SU-DHL-6 (cell line): Measurements from ENCODE around the gene VSTM4.

Source experiments
- H2AFZ ChIP-seq: fragments of 200-600 bp; sonication (generic); 2 replicates; pipeline ENCODE4 v1.6.1; 2014; ENCODE audit warnings: low read depth, mild to moderate bottlenecking, moderate library complexity, mixed read lengths, antibody characterized with exemption, low read length; ENCODE audit not compliant: severe bottlenecking
- H3F3A ChIP-seq: fragments of 200-600 bp; shearing (Covaris generic); 2 replicates; pipeline ENCODE4 v1.6.0; 2016; ENCODE audit warnings: antibody characterized with exemption, mild to moderate bottlenecking; ENCODE audit not compliant: insufficient read depth
- H3K27ac ChIP-seq: fragments of 200-600 bp; sonication (generic); 2 replicates; pipeline ENCODE4 v1.5.1; 2016; ENCODE audit warnings: low read depth, mild to moderate bottlenecking, low read length, moderate library complexity, mixed read lengths
- H3K27me3 ChIP-seq: fragments of 200-600 bp; sonication (generic), shearing (Covaris generic); 2 replicates; pipeline ENCODE4 v1.6.0; 2014; ENCODE audit warnings: mild to moderate bottlenecking, low read length
- H3K36me3 ChIP-seq: fragments of 200-600 bp; sonication (generic); 2 replicates; pipeline ENCODE4 v1.6.1; 2014; ENCODE audit warnings: mild to moderate bottlenecking, low read length, mixed read lengths
- H3K4me2 ChIP-seq: fragments of 300-600, 200-600 bp; shearing (Covaris generic), sonication (generic); 2 replicates; pipeline ENCODE4 v1.6.0; 2014; ENCODE audit warnings: low read length, low read depth, mild to moderate bottlenecking; ENCODE audit not compliant: poor library complexity, severe bottlenecking
- H3K4me3 ChIP-seq: fragments of 200-600 bp; sonication (generic); 2 replicates; pipeline ENCODE4 v1.5.1; 2014; ENCODE audit warnings: antibody characterized with exemption, low read length, mild to moderate bottlenecking, mixed read lengths; ENCODE audit not compliant: insufficient read depth, poor library complexity, severe bottlenecking
- H3K79me2 ChIP-seq: fragments of 200-600 bp; sonication (generic); 2 replicates; pipeline ENCODE4 v1.6.1; 2014; ENCODE audit warnings: mild to moderate bottlenecking, low read length, moderate library complexity; ENCODE audit not compliant: insufficient read depth
- H3K9ac ChIP-seq: fragments of 200-600 bp; sonication (generic); 2 replicates; pipeline ENCODE4 v1.7.0; 2014; ENCODE audit warnings: mild to moderate bottlenecking, low read length
- H3K9me2 ChIP-seq: fragments of 200-600 bp; sonication (generic); replicated peaks from 2 replicates; pipeline ENCODE4 v1.6.1; 2014; ENCODE audit warnings: low read length; ENCODE audit not compliant: insufficient read depth
- H3K9me3 ChIP-seq: fragments of 200-600 bp; sonication (generic); 2 replicates; pipeline ENCODE4 v1.6.1; 2014; ENCODE audit warnings: low read length, mixed read lengths; ENCODE audit not compliant: insufficient read depth
- H4K20me1 ChIP-seq: fragments of 200-600 bp; sonication (generic); 2 replicates; pipeline ENCODE4 v1.6.1; 2014; ENCODE audit warnings: low read depth, mild to moderate bottlenecking, antibody characterized with exemption, low read length, moderate library complexity, mixed read lengths
- EZH2phosphoT487 ChIP-seq: fragments of 200-600 bp; sonication (generic), shearing (Covaris generic); conservative IDR thresholded peaks from 2 replicates; pipeline ENCODE4 v1.6.1; 2018; ENCODE audit warnings: mild to moderate bottlenecking, antibody characterized with exemption, low read length, moderate library complexity, mixed read lengths
- TF ChIP-seq, protein P1 (sequence below): fragments of 200-600 bp; sonication (generic); IDR thresholded peaks from one replicate; pipeline ENCODE4 v1.5.1; 2017; ENCODE audit warnings: antibody characterized with exemption, mild to moderate bottlenecking, low read length, moderate library complexity; ENCODE audit not compliant: insufficient read depth, poor library complexity, severe bottlenecking

The VSTM4 gene

DNA sequence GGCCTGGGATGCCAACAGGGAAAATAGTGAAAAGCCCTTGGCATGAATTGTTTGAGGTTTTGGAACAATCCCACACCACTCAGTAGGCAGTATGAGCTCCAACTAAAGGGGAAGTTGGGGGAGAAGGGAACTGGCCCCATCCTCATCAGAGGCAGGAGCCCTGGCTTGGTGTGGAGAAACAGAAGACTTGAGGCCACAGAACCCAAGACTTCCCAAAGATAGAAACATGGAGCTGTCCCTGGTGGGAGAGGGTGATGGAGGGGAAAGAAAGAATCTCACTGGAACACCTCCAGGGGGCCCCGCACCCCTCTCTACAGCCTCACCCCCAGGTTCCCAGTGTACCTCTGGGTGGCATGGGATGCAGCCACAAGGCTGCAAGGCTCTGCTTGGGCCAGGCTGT is 85.7 kb downstream of the VSTM4 start:
- TF ChIP-seq, protein P1, sequence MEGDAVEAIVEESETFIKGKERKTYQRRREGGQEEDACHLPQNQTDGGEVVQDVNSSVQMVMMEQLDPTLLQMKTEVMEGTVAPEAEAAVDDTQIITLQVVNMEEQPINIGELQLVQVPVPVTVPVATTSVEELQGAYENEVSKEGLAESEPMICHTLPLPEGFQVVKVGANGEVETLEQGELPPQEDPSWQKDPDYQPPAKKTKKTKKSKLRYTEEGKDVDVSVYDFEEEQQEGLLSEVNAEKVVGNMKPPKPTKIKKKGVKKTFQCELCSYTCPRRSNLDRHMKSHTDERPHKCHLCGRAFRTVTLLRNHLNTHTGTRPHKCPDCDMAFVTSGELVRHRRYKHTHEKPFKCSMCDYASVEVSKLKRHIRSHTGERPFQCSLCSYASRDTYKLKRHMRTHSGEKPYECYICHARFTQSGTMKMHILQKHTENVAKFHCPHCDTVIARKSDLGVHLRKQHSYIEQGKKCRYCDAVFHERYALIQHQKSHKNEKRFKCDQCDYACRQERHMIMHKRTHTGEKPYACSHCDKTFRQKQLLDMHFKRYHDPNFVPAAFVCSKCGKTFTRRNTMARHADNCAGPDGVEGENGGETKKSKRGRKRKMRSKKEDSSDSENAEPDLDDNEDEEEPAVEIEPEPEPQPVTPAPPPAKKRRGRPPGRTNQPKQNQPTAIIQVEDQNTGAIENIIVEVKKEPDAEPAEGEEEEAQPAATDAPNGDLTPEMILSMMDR, result no peak
- no peak for TF ChIP-seq EZH2phosphoT487
- H3K36me3 ChIP-seq, result no peaks in the 10 kb centered on the region
- H2AFZ ChIP-seq, result no peak overlapping the region
- no peaks in the 10 kb centered on the region for H3K9me3 ChIP-seq
- no peak overlapping the region for H3K4me3 ChIP-seq
- H3K9ac ChIP-seq, result no peak overlapping the region
- no peak overlapping the region for H3K27ac ChIP-seq
- H3K27me3 ChIP-seq, result no peaks in the 10 kb centered on the region
- no peaks in the 10 kb centered on the region for H3K9me2 ChIP-seq
- H3F3A ChIP-seq, result no peaks in the 10 kb centered on the region
- no peak overlapping the region for H3K4me2 ChIP-seq
- no peaks in the 10 kb centered on the region for H3K79me2 ChIP-seq
- H4K20me1 ChIP-seq, result no peaks in the 10 kb centered on the region

DNA sequence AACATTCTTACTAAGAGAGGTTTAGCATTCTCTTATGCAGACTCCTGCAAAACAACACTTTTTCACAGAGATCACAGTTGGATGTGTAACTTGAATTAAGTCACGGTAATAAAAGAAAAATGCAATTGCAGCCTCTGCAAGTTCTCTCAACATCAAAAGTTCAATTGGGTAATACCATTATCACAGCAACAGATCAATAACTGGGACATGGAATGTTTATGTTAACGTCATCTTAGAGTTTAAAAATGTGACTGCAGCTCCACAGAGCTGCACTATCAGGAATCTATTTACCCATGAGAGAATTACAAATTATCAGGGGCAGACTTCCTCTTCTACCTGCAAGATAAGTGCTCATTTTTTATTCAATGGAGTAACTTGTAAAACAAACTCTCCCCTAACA is 86.7 kb downstream of the VSTM4 start:
- Histone ChIP-seq H3K27me3 (no peaks in the 10 kb centered on the region), H3K79me2 (no peaks in the 10 kb centered on the region), H3F3A (no peaks in the 10 kb centered on the region), H3K4me3 (no peak overlapping the region), H3K36me3 (no peaks in the 10 kb centered on the region), H3K4me2 (no peak overlapping the region), H4K20me1 (no peaks in the 10 kb centered on the region), H3K9me2 (no peaks in the 10 kb centered on the region), H2AFZ (no peak overlapping the region), H3K9ac (no peak overlapping the region), H3K9me3 (no peaks in the 10 kb centered on the region), H3K27ac (no peak overlapping the region)
- TF ChIP-seq, protein P1, result no peak
- TF ChIP-seq EZH2phosphoT487, result no peak

DNA sequence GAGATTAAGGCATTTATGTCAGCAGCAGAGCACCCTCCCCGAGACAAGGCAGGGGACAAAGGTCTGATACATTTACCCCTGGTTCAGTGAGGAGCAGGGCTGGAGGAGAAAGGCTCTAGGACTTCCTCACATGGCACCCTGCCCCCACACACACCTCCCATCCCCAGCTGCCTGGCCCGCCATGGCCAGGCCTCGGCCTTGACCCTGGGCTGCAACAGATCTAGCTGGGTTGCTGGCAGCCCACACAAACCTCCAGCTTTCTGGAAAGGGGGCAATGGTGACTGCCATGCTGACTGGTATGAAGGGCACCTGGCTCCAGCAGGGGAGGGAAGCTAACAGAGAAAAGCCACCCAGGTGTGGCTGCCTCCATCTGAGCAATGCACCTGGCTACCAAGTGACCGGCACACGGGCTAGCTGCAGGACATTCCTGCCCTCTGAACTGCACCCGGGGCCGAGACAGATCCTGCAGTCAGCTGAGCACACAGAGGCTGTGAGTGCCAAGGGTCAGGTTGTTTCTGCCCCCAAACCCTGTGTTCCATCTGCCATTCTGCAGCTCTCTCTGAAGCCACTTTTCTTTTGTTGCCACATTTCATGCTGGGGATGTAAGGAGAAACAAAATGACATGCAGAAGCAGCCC is 89.9 kb downstream of the VSTM4 start:
- H3K4me2 ChIP-seq, result no peak overlapping the region
- H3F3A ChIP-seq, result no peaks in the 10 kb centered on the region

More for the DNA sequence above, 89.9 kb downstream of the VSTM4 start:
- Histone ChIP-seq H3K9ac (no peak overlapping the region), H3K27ac (no peak overlapping the region), H3K4me3 (no peak overlapping the region), H3K27me3 (no peaks in the 10 kb centered on the region), H3K9me2 (no peaks in the 10 kb centered on the region), H2AFZ (no peak overlapping the region), H3K79me2 (no peaks in the 10 kb centered on the region), H3K9me3 (no peaks in the 10 kb centered on the region), H4K20me1 (no peaks in the 10 kb centered on the region), H3K36me3 (no peaks in the 10 kb centered on the region)
- TF ChIP-seq EZH2phosphoT487, result no peak
- TF ChIP-seq, protein P1, result no peak
